HG03457 (cell line): ENCODE measurements around the gene IQSEC2.
A peak's percentile ranks its signal among the peaks of the same experiment; 100 is the strongest.

Experiments used
- ATAC-seq: cut with Tn5 transposase; IDR thresholded peaks from one replicate; pipeline ENCODE4 v1.9.1; 2021; ENCODE audit warnings: moderate number of reproducible peaks; ENCODE audit not compliant: unreplicated experiment

Gene IQSEC2

GRCh38 chrX:53247928-53248327, 33.5 kb downstream of the IQSEC2 start:
- ATAC-seq = no peak

- ATAC-seq = no peak
Observed at GRCh38 chrX:53246231-53246630, 35.2 kb downstream of the IQSEC2 start.

GRCh38 chrX:53244610-53245009, 36.8 kb downstream of the IQSEC2 start:
- ATAC-seq = no peak

GRCh38 chrX:53242310-53242709, 39.1 kb downstream of the IQSEC2 start:
- no peak for ATAC-seq

GRCh38 chrX:53241558-53241957, 39.8 kb downstream of the IQSEC2 start:
- ATAC-seq = no peak

- ATAC-seq = no peak
Observed at GRCh38 chrX:53239474-53239873, 41.9 kb downstream of the IQSEC2 start.

- no peak for ATAC-seq
Observed at GRCh38 chrX:53237056-53237455, 44.3 kb downstream of the IQSEC2 start.

GRCh38 chrX:53236025-53236679, 45.2 kb downstream of the IQSEC2 start:
- ATAC-seq = no peak

- ATAC-seq = no peak
Observed at GRCh38 chrX:53235566-53235965, 45.8 kb downstream of the IQSEC2 start.

- no peak for ATAC-seq
Observed at GRCh38 chrX:53234484-53234883, 46.9 kb downstream of the IQSEC2 start.

GRCh38 chrX:53233536-53233935, 47.8 kb downstream of the IQSEC2 start:
- no peak for ATAC-seq

- no peak for ATAC-seq
Observed at GRCh38 chrX:53230116-53230515, 51.3 kb downstream of the IQSEC2 start.

- no peak for ATAC-seq
Observed at GRCh38 chrX:53227224-53227765, 54.1 kb downstream of the IQSEC2 start.

- peak; percentile 66 for ATAC-seq
Observed at GRCh38 chrX:53224860-53225797, 56.3 kb downstream of the IQSEC2 start, which contains the start of gene KDM5C. TSS of gene KDM5C (minus strand) at chrX:53225207. CDS start at chrX:53224889, 318 bp downstream.

- no peak for ATAC-seq
Observed at GRCh38 chrX:53223955-53224859, 57.2 kb downstream of the IQSEC2 start.

GRCh38 chrX:53223068-53223693, 58.2 kb downstream of the IQSEC2 start:
- no peak for ATAC-seq
